Astrocyte (in vitro differentiated cells and primary cell): ENCODE results near the gene TM9SF1.

Experiments used
- CTCF ChIP-seq: IDR thresholded peaks from 2 replicates; pipeline ENCODE4 v1.5.1; 2011; ENCODE audit warnings: low read depth, mild to moderate bottlenecking, inconsistent platforms, low read length, moderate library complexity; ENCODE audit not compliant: insufficient read depth
- EZH2 ChIP-seq: IDR thresholded peaks from 2 replicates; pipeline ENCODE4 v1.6.1; 2012; ENCODE audit warnings: mild to moderate bottlenecking, low read length, inconsistent platforms; ENCODE audit not compliant: insufficient read depth

GRCh38 chr14:24213866-24214662 is 18.8 kb upstream of the TM9SF1 start:
- TF ChIP-seq CTCF (no peak), EZH2 (no peak)
